Naive thymus-derived CD4-positive, alpha-beta T cell (primary cell): Measurements from ENCODE around the gene SH3GL3. TPM values are rescaled to one million over a fixed set of nuclear protein-coding genes. Genes with fewer than 3 reads are reported as not detected.

Source experiments
- ATAC-seq: fragments of 150-1000 bp; cut with Tn5 transposase; 2 replicates; pipeline ENCODE4 v1.10.0; 2021; ENCODE audit warnings: mild to moderate bottlenecking, moderate library complexity
- CTCF ChIA-PET: fragments of 350-600 bp; sonication (Branson Sonifier 250); formaldehyde crosslinking; loops from one replicate; lab custom pipeline; 2021; ENCODE audit warnings: antibody characterized with exemption; lab: Charles Lee
- POLR2A ChIA-PET: fragments of 350-600 bp; sonication (Branson Sonifier 250); formaldehyde crosslinking; loops from one replicate; lab custom pipeline; 2021; ENCODE audit warnings: antibody characterized with exemption, inconsistent platforms; lab: Charles Lee
- DNase-seq, 9 donors: peaks; one replicate each; pipeline versions ENCODE4 v3.0.0 to v3.0.0-alpha.2; 2020 to 2022; ENCODE audit warnings: mixed read lengths in 1 of 9
- H3K27ac ChIP-seq: one replicate; pipeline ENCODE4 v1.7.0; 2013; ENCODE audit warnings: mild to moderate bottlenecking, low read depth, low read length, moderate library complexity
- H3K27me3 ChIP-seq, 2 donors: one replicate each; pipeline ENCODE4 v1.7.0; 2013; ENCODE audit warnings: low read length in 2 of 2, mild to moderate bottlenecking in 2 of 2, moderate library complexity in 2 of 2; ENCODE audit not compliant: control insufficient read depth in 2 of 2, insufficient read depth in 2 of 2
- H3K36me3 ChIP-seq, 3 experiments: 1 replicate in 2 of 3; 2 replicates in 1 of 3; pipeline ENCODE4 v1.7.0; 2013; ENCODE audit warnings: low read length in 3 of 3, mild to moderate bottlenecking in 3 of 3, moderate library complexity in 1 of 3; ENCODE audit not compliant: insufficient read depth in 3 of 3, control insufficient read depth in 2 of 3
- H3K4me1 ChIP-seq, 2 donors: one replicate each; pipeline ENCODE4 v1.7.0; 2013; ENCODE audit warnings: low read length in 2 of 2, mild to moderate bottlenecking in 2 of 2, moderate library complexity in 1 of 2; ENCODE audit not compliant: control insufficient read depth in 2 of 2, insufficient read depth in 2 of 2
- H3K4me3 ChIP-seq: 2 replicates; pipeline ENCODE4 v1.7.0; 2013; ENCODE audit warnings: mild to moderate bottlenecking, low read length
- H3K9me3 ChIP-seq, 3 experiments: 1 replicate in 2 of 3; 2 replicates in 1 of 3; pipeline ENCODE4 v1.7.0; 2013; ENCODE audit warnings: low read length in 3 of 3; ENCODE audit not compliant: control insufficient read depth in 2 of 3
- H3K27ac Mint-ChIP-seq, 9 donors: one replicate each; pipeline ENCODE4 v1.8.0; 2020 to 2022; ENCODE audit warnings: mixed read lengths in 9 of 9, mild to moderate bottlenecking in 8 of 9, moderate library complexity in 5 of 9, inconsistent platforms in 2 of 9
- H3K27me3 Mint-ChIP-seq, 5 donors: one replicate each; pipeline ENCODE4 v1.8.0; 2021 to 2022; ENCODE audit warnings: mixed read lengths in 5 of 5, mild to moderate bottlenecking in 1 of 5
- H3K36me3 Mint-ChIP-seq, 5 donors: one replicate each; pipeline ENCODE4 v1.8.0; 2020 to 2022; ENCODE audit warnings: mixed read lengths in 5 of 5, mild to moderate bottlenecking in 3 of 5, inconsistent platforms in 1 of 5
- H3K4me1 Mint-ChIP-seq, 7 donors: one replicate each; pipeline ENCODE4 v1.8.0; 2020 to 2022; ENCODE audit warnings: mixed read lengths in 7 of 7, mild to moderate bottlenecking in 3 of 7, inconsistent platforms in 1 of 7
- H3K4me3 Mint-ChIP-seq, 10 donors: one replicate each; pipeline ENCODE4 v1.8.0; 2020 to 2022; ENCODE audit warnings: mild to moderate bottlenecking in 10 of 10, mixed read lengths in 10 of 10, moderate library complexity in 6 of 10, inconsistent platforms in 2 of 10
- H3K9me3 Mint-ChIP-seq, 11 donors: one replicate each; pipeline ENCODE4 v1.8.0; 2020 to 2022; ENCODE audit warnings: mixed read lengths in 11 of 11, mild to moderate bottlenecking in 4 of 11, inconsistent platforms in 1 of 11, moderate library complexity in 1 of 11
- intact Hi-C, 2 donors: fragments of 100-400 bp; cut with micrococcal nuclease; formaldehyde crosslinking; loops; one replicate each; pipeline ENCODE4 v1.15.1; 2023
- polyA plus RNA-seq, 2 donors: library from polyadenylated mRNA; unstranded; fragments of 300-500 nt; fragmentation: Illumina TruSeq; gene quantifications; one replicate each; pipeline ENCODE4 v1.2.3, GENCODE V29; 2021
- total RNA-seq, 6 experiments: library from RNA in 5 of 6; stranded (reverse) in 5 of 6; gene quantifications; 1 replicate in 5 of 6; 2 replicates in 1 of 6; pipeline ENCODE4 v1.2.3 and lab custom pipeline; 2021 to 2026

The SH3GL3 gene
- total and polyA plus RNA-seq, 7 experiments from 2014 or later, result not detected

DNA sequence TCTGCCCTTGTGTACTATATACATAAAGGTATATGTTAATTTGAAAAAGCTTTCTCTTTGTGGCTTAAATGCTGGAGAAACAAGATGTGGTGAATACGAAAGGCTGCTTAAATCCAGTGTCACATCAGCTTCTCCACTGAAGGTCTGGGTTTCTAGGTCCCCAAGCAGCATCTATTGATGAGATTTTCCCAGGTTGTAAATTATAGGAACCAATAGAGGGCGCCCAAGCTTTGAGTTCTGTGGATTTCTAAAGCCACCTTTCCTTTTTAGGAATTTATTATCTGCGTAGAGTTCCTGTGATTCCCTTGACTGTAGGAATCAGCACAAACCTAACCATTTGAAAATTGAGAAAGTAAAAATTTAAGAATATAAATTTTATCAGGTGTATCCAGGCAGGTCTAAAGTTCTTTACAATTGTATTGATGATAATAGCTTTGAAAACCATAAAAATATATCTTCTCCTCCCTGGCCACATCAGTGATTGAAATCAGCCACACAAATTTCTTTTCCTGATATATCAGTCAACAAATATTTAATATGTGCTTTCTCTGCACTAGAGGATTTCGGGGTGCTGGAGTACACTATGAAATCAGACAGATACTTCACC, 118.5 kb downstream of the SH3GL3 start:
- no peaks in the 10 kb centered on the region for H3K27me3 ChIP-seq
- no peaks in the 10 kb centered on the region for H3K36me3 ChIP-seq
- Mint-ChIP-seq H3K4me1 (no peaks in the 10 kb centered on the region), H3K27me3 (peaks cover 0 to 5% (median 0%) of the 10 kb centered on the region in 5 donors), H3K36me3 (no peaks in the 10 kb centered on the region), H3K4me3 (no peak overlapping the region), H3K9me3 (no peaks in the 10 kb centered on the region), H3K27ac (no peak overlapping the region)
- ATAC-seq (no peak), DNase-seq (no peak)
- no peak overlapping the region for H3K4me3 ChIP-seq
- CTCF ChIA-PET, result no interaction called here
- intact Hi-C loops, result loop anchor here in 1 of 2 donors (5.0 kb wide), 1 partner anchor 457 kb away; no protein-coding TSS in a partner anchor
- no peaks in the 10 kb centered on the region for H3K4me1 ChIP-seq
- POLR2A ChIA-PET, result interaction anchor here (0.7 kb wide), 1 partner anchor 17 kb away, joined by 3 read pairs; no protein-coding TSS in a partner anchor
- no peak overlapping the region for H3K27ac ChIP-seq
- H3K9me3 ChIP-seq, result no peaks in the 10 kb centered on the region

DNA sequence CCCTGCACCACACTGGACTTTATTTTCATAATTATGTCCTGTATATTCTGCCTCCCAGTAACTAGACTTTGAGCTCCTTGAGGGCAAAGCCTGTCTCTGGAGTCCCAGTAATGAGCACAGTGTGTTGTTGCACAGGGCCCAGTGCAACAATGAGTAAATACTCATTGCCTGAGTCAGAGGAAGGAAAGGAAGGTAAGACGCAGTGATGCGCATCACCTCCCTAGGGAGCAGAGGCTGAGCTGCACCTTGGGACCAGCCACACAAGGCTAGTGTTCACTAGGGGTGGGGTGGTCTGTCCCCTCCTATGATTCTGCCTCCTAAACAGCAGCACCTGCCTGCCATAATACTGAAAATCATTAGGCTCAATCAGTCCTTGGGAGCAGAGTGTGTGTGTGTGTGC, 120.2 kb downstream of the SH3GL3 start:
- no peak overlapping the region for H3K4me3 ChIP-seq
- H3K36me3 ChIP-seq, result no peaks in the 10 kb centered on the region
- H3K4me3 Mint-ChIP-seq, result no peak overlapping the region
- H3K36me3 Mint-ChIP-seq, result no peaks in the 10 kb centered on the region
- no peak overlapping the region for H3K27ac Mint-ChIP-seq
- ChIA-PET CTCF (no interaction called here), POLR2A (no interaction called here)
- peaks cover 0 to 1% (median 0%) of the 10 kb centered on the region in 5 donors for H3K27me3 Mint-ChIP-seq
- H3K4me1 Mint-ChIP-seq, result no peaks in the 10 kb centered on the region
- DNase-seq (no peak), ATAC-seq (no peak)
- H3K9me3 Mint-ChIP-seq, result no peaks in the 10 kb centered on the region
- H3K27me3 ChIP-seq, result peaks cover 0 to 4% of the 10 kb centered on the region in 2 donors
- no peak overlapping the region for H3K27ac ChIP-seq
- no peaks in the 10 kb centered on the region for H3K4me1 ChIP-seq
- H3K9me3 ChIP-seq, result no peaks in the 10 kb centered on the region
- intact Hi-C loops, result loop anchor here in 1 of 2 donors (5.0 kb wide), 1 partner anchor 455 kb away; no protein-coding TSS in a partner anchor

DNA sequence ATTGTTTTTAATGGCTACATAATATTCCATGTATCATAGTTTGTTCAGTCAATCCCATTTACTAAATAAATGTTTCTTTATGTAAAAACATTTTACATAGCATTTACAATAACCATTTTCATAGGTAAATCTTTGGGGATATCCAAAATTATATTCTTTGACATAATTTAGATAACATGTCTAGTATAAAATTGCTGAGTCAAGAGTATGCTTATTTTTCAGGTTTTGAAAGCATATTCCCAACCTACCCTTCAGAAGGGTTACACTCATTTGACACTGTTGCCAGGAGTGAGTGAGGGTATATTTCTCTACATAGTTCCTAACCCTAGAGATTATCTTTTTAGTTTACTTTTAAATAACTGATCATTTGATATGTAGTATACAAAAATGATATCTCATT, 122.2 kb downstream of the SH3GL3 start:
- H3K36me3 ChIP-seq, result no peaks in the 10 kb centered on the region
- H3K4me3 ChIP-seq, result no peak overlapping the region
- H3K27me3 ChIP-seq, result peaks cover 0 to 4% of the 10 kb centered on the region in 2 donors
- ChIA-PET CTCF (interaction anchor here (1.2 kb wide), 1 partner anchor 11 kb away, joined by 5 read pairs; no protein-coding TSS in a partner anchor), POLR2A (no interaction called here)
- no peak overlapping the region for H3K4me3 Mint-ChIP-seq
- H3K9me3 ChIP-seq, result no peaks in the 10 kb centered on the region
- H3K27ac ChIP-seq, result no peak overlapping the region
- H3K27ac Mint-ChIP-seq, result no peak overlapping the region
- no peaks in the 10 kb centered on the region for H3K4me1 ChIP-seq
- peaks cover 0 to 13% (median 0%) of the 10 kb centered on the region in 5 donors for H3K27me3 Mint-ChIP-seq
- intact Hi-C loops, result loop anchor here in 1 of 2 donors (5.0 kb wide), 1 partner anchor 453 kb away; no protein-coding TSS in a partner anchor
- no peaks in the 10 kb centered on the region for H3K4me1 Mint-ChIP-seq
- ATAC-seq, result no peak
- no peaks in the 10 kb centered on the region for H3K9me3 Mint-ChIP-seq
- no peak for DNase-seq
- H3K36me3 Mint-ChIP-seq, result no peaks in the 10 kb centered on the region

DNA sequence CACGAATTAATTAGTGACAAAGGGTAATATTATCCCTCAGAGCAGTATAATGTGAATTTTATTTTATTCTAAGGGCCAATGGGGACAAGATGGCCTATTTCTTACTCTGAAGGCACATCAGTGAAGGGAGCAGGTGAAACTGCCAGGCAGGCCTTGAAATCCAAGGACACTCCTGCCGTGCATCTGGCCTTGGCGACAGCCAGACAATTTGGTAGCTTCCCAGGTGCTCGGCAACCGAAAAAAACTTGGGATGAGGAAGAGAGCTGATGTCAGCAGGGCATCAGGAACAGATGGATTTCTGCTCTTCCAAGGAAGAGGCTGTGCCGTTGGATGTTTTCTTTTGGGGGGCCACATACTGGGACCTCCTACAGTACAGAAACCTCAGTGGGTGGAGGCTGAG, 123.6 kb downstream of the SH3GL3 start:
- ChIA-PET POLR2A (no interaction called here), CTCF (interaction anchor here (0.6 to 0.7 kb wide), 2 partner anchors 58 to 250 kb away, joined by 3 to 4 read pairs; no protein-coding TSS in a partner anchor)
- H3K36me3 Mint-ChIP-seq, result no peaks in the 10 kb centered on the region
- H3K27me3 Mint-ChIP-seq, result peaks cover 0 to 13% (median 0%) of the 10 kb centered on the region in 5 donors
- Histone ChIP-seq H3K9me3 (no peaks in the 10 kb centered on the region), H3K27ac (no peak overlapping the region), H3K27me3 (peaks cover 0 to 4% of the 10 kb centered on the region in 2 donors), H3K4me1 (no peaks in the 10 kb centered on the region), H3K36me3 (no peaks in the 10 kb centered on the region), H3K4me3 (no peak overlapping the region)
- DNase-seq (no peak), ATAC-seq (no peak)
- H3K4me1 Mint-ChIP-seq, result no peaks in the 10 kb centered on the region
- H3K9me3 Mint-ChIP-seq, result no peaks in the 10 kb centered on the region
- H3K27ac Mint-ChIP-seq, result no peak overlapping the region
- H3K4me3 Mint-ChIP-seq, result no peak overlapping the region
- intact Hi-C loops, result loop anchor here in 1 of 2 donors (5.0 kb wide), 1 partner anchor 323 kb away; no protein-coding TSS in a partner anchor

DNA sequence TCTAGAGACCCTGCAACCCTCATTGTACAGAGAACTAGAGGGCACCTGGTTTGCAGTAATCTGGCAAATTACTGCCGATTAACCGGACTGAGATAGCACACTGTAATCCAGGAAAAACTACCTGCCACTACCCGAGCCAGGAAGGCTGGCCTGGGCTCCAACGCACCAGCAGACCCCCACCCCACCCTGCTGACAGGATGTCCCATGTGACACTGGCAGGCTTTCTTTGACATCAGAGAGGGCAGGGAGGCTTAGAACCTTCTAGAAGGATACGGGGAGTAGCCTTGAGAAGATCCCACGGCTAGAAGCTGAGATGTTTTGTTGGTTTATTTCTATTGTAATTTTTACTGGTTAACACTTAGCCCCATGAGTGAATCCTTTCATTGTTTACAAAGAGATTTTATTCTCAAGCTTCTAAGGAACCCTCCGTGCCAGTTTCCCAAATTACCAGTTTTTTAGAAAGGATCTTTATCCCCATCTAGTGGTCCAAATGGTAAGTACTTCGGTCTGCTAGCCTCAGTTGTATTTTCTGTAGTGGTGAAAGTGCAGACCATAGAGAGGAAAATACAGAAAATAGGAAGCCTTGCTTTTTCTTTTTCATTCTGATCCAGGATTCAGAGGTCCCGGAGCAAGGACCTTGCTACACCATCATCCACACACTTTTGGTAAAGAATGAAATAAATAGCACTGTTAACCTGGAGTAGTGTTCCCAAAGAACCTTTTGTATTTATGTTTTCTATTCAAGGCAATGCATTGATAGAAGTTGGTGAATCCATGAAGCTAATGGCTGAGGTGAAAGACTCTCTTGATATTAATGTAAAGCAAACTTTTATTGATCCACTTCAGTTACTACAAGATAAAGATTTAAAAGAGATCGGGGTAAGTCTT, 124.9 kb downstream of the SH3GL3 start:
- Histone ChIP-seq H3K27ac (no peak overlapping the region), H3K27me3 (peaks cover 0 to 4% of the 10 kb centered on the region in 2 donors), H3K4me3 (no peak overlapping the region), H3K9me3 (no peaks in the 10 kb centered on the region), H3K4me1 (no peaks in the 10 kb centered on the region), H3K36me3 (no peaks in the 10 kb centered on the region)
- CTCF ChIA-PET, result no interaction called here
- Mint-ChIP-seq H3K36me3 (no peaks in the 10 kb centered on the region), H3K4me1 (no peaks in the 10 kb centered on the region), H3K4me3 (no peak overlapping the region), H3K27me3 (peaks cover 0 to 17% (median 0%) of the 10 kb centered on the region in 5 donors), H3K9me3 (no peaks in the 10 kb centered on the region), H3K27ac (no peak overlapping the region)
- intact Hi-C loops, result loop anchor here in 1 of 2 donors (1.0 to 5.0 kb wide), 2 partner anchors 134 to 325 kb away; no protein-coding TSS in a partner anchor
- ATAC-seq (no peak), DNase-seq (peak in 1 of 9 donors; percentile 2)
- POLR2A ChIA-PET, result no interaction called here

DNA sequence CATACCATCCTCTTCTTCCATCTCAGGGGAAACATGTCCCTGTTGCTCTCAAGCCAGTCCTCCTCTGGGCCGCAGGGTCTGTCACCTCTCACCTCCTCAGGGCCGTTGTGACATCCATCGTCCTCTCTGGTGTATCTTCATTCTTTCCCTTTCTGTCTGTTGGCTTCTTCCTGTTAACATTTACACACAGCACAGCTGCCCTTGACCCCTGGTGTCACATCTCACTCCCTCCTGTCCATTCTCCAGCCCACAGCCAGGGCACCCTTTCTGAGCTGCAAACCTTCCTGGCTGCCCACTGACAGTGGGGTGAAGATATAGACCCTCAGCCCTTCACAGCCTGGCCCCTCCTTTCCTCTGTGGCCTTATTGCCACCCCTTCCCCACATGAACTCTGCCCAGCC, 127.2 kb downstream of the SH3GL3 start:
- CTCF ChIA-PET, result no interaction called here
- Mint-ChIP-seq H3K27me3 (peaks cover 0 to 23% (median 0%) of the 10 kb centered on the region in 5 donors), H3K9me3 (peaks cover 0 to under 1% (median 0%) of the 10 kb centered on the region in 11 donors), H3K4me1 (no peaks in the 10 kb centered on the region), H3K36me3 (no peaks in the 10 kb centered on the region), H3K27ac (no peak overlapping the region), H3K4me3 (no peak overlapping the region)
- Histone ChIP-seq H3K27ac (no peak overlapping the region), H3K36me3 (no peaks in the 10 kb centered on the region), H3K4me3 (no peak overlapping the region), H3K9me3 (no peaks in the 10 kb centered on the region), H3K4me1 (no peaks in the 10 kb centered on the region), H3K27me3 (peaks cover 0 to 4% of the 10 kb centered on the region in 2 donors)
- ATAC-seq (peak; percentile 10), DNase-seq (no peak)
- intact Hi-C loops, result loop anchor here in 1 of 2 donors (5.0 kb wide), 1 partner anchor 327 kb away; no protein-coding TSS in a partner anchor
- POLR2A ChIA-PET, result no interaction called here
